Activated T-helper 1 cell treated with anti-CD3 and anti-CD28 coated beads, Interleukin-12 subunit alpha, Interleukin-12 subunit beta, Interleukin-2, Interleukin-4 antibody, amounts not matched to agents 30 ng/mL and 10 ng/mL and 1 ng/mL, durations not matched to agents 14 hours and 24 hours and 36 hours (primary cell): ENCODE data around the gene CSRNP3. TPM values are rescaled to one million over a fixed set of nuclear protein-coding genes. Genes with fewer than 3 reads are reported as not detected.
"Not testable (repeated sequence)": the region's sequence is repeated elsewhere in the genome, so short reads cannot be mapped to it uniquely, and the experiment has no call there.

ENCODE experiments used
- DNase-seq: peaks from one replicate; pipeline ENCODE4 v3.0.0; 2021; ENCODE audit warnings: low spot score
- H3K27ac Mint-ChIP-seq: one replicate; pipeline ENCODE4 v1.8.0; 2021; ENCODE audit warnings: mild to moderate bottlenecking, mixed read lengths
- H3K27me3 Mint-ChIP-seq: one replicate; pipeline ENCODE4 v1.8.0; 2022; ENCODE audit warnings: mild to moderate bottlenecking, moderate library complexity, mixed read lengths; ENCODE audit not compliant: insufficient read depth
- H3K36me3 Mint-ChIP-seq: one replicate; pipeline ENCODE4 v1.8.0; 2021; ENCODE audit warnings: low read depth, mixed read lengths
- H3K4me1 Mint-ChIP-seq: one replicate; pipeline ENCODE4 v1.8.0; 2021; ENCODE audit warnings: low read depth, mixed read lengths
- H3K4me3 Mint-ChIP-seq: one replicate; pipeline ENCODE4 v1.8.0; 2021; ENCODE audit warnings: mild to moderate bottlenecking, moderate library complexity, mixed read lengths
- H3K9me3 Mint-ChIP-seq: one replicate; pipeline ENCODE4 v1.8.0; 2021; ENCODE audit warnings: mixed read lengths
- intact Hi-C: fragments of 100-400 bp; cut with micrococcal nuclease; formaldehyde crosslinking; loops from one replicate; pipeline ENCODE4 v1.15.1; 2024
- total RNA-seq: library from RNA; stranded (reverse); gene quantifications from 2 replicates; pipeline ENCODE4 v1.2.3, GENCODE V29; 2022

Gene CSRNP3
- total RNA-seq, 1 donor from 2014 or later, result not detected

- no peak overlapping the region for H3K27ac Mint-ChIP-seq
- DNase-seq, result no peak
- no peaks in the 10 kb centered on the region for H3K36me3 Mint-ChIP-seq
- intact Hi-C loops, result no loop called here
- peaks cover 3% of the 10 kb centered on the region for H3K9me3 Mint-ChIP-seq
- no peak overlapping the region for H3K4me3 Mint-ChIP-seq
- H3K4me1 Mint-ChIP-seq, result no peaks in the 10 kb centered on the region
- no peaks in the 10 kb centered on the region for H3K27me3 Mint-ChIP-seq
These were observed 116.5 kb downstream of the CSRNP3 start for GRCh38 chr2:165586019-165586418.

- no peak overlapping the region for H3K4me3 Mint-ChIP-seq
- peaks cover 4% of the 10 kb centered on the region for H3K9me3 Mint-ChIP-seq
- no peaks in the 10 kb centered on the region for H3K36me3 Mint-ChIP-seq
- no peak overlapping the region for H3K27ac Mint-ChIP-seq
- no peaks in the 10 kb centered on the region for H3K4me1 Mint-ChIP-seq
- no peaks in the 10 kb centered on the region for H3K27me3 Mint-ChIP-seq
- intact Hi-C loops, result no loop called here
- DNase-seq, result no peak
These were observed 117.9 kb downstream of the CSRNP3 start for GRCh38 chr2:165587335-165587938.

- H3K36me3 Mint-ChIP-seq, H3K27ac Mint-ChIP-seq, DNase-seq, H3K27me3 Mint-ChIP-seq, intact Hi-C loops, H3K9me3 Mint-ChIP-seq, H3K4me1 Mint-ChIP-seq, H3K4me3 Mint-ChIP-seq: not testable (repeated sequence)
These were observed 121.5 kb downstream of the CSRNP3 start for GRCh38 chr2:165590999-165591398.

GRCh38 chr2:165593081-165593480, 123.6 kb downstream of the CSRNP3 start:
- H3K4me1 Mint-ChIP-seq, result no peaks in the 10 kb centered on the region
- peaks cover 4% of the 10 kb centered on the region for H3K9me3 Mint-ChIP-seq
- no peak overlapping the region for H3K4me3 Mint-ChIP-seq
- intact Hi-C loops, result no loop called here
- H3K27me3 Mint-ChIP-seq, result no peaks in the 10 kb centered on the region
- H3K27ac Mint-ChIP-seq, result no peak overlapping the region
- no peak for DNase-seq
- H3K36me3 Mint-ChIP-seq, result no peaks in the 10 kb centered on the region

- intact Hi-C loops, result no loop called here
- H3K27ac Mint-ChIP-seq, result no peak overlapping the region
- DNase-seq, result no peak
- no peak overlapping the region for H3K4me3 Mint-ChIP-seq
- H3K36me3 Mint-ChIP-seq, result no peaks in the 10 kb centered on the region
- peaks cover 1% of the 10 kb centered on the region for H3K27me3 Mint-ChIP-seq
- H3K4me1 Mint-ChIP-seq, result no peaks in the 10 kb centered on the region
- H3K9me3 Mint-ChIP-seq, result peaks cover 4% of the 10 kb centered on the region
These were observed 124.9 kb downstream of the CSRNP3 start for GRCh38 chr2:165594231-165594934.

GRCh38 chr2:165594935-165595255, 125.4 kb downstream of the CSRNP3 start:
- H3K27ac Mint-ChIP-seq, result no peak overlapping the region
- DNase-seq, result no peak
- H3K9me3 Mint-ChIP-seq, result peaks cover 4% of the 10 kb centered on the region
- H3K4me3 Mint-ChIP-seq, result no peak overlapping the region
- H3K36me3 Mint-ChIP-seq, result no peaks in the 10 kb centered on the region
- H3K4me1 Mint-ChIP-seq, result no peaks in the 10 kb centered on the region
- intact Hi-C loops, result no loop called here
- peaks cover 1% of the 10 kb centered on the region for H3K27me3 Mint-ChIP-seq

GRCh38 chr2:165596788-165597187, 127.3 kb downstream of the CSRNP3 start:
- H3K9me3 Mint-ChIP-seq, result no peaks in the 10 kb centered on the region
- intact Hi-C loops, result loop anchor here (2.0 kb wide), 1 partner anchor 78 kb away; no protein-coding TSS in a partner anchor
- no peak overlapping the region for H3K4me3 Mint-ChIP-seq
- DNase-seq, result no peak
- no peaks in the 10 kb centered on the region for H3K4me1 Mint-ChIP-seq
- no peaks in the 10 kb centered on the region for H3K36me3 Mint-ChIP-seq
- no peak overlapping the region for H3K27ac Mint-ChIP-seq
- H3K27me3 Mint-ChIP-seq, result peaks cover 1% of the 10 kb centered on the region

GRCh38 chr2:165601065-165601830, 131.8 kb downstream of the CSRNP3 start:
- Mint-ChIP-seq H3K9me3 (no peaks in the 10 kb centered on the region), H3K4me3 (no peak overlapping the region), H3K27me3 (peaks cover 3% of the 10 kb centered on the region), H3K36me3 (no peaks in the 10 kb centered on the region), H3K4me1 (no peaks in the 10 kb centered on the region), H3K27ac (no peak overlapping the region)
- intact Hi-C loops, result no loop called here
- no peak for DNase-seq

GRCh38 chr2:165601928-165602521, 132.5 kb downstream of the CSRNP3 start:
- no peak for DNase-seq
- Mint-ChIP-seq H3K36me3 (no peaks in the 10 kb centered on the region), H3K9me3 (no peaks in the 10 kb centered on the region), H3K4me3 (no peak overlapping the region), H3K27ac (no peak overlapping the region), H3K4me1 (no peaks in the 10 kb centered on the region), H3K27me3 (peaks cover 3% of the 10 kb centered on the region)
- intact Hi-C loops, result no loop called here

- no peak overlapping the region for H3K4me3 Mint-ChIP-seq
- H3K27ac Mint-ChIP-seq, result no peak overlapping the region
- H3K36me3 Mint-ChIP-seq, result no peaks in the 10 kb centered on the region
- intact Hi-C loops, result no loop called here
- no peaks in the 10 kb centered on the region for H3K9me3 Mint-ChIP-seq
- H3K27me3 Mint-ChIP-seq, result peaks cover 2% of the 10 kb centered on the region
- DNase-seq, result no peak
- H3K4me1 Mint-ChIP-seq, result no peaks in the 10 kb centered on the region
These were observed 140.2 kb downstream of the CSRNP3 start for GRCh38 chr2:165609672-165610071.

GRCh38 chr2:165610591-165611029, 141.1 kb downstream of the CSRNP3 start:
- Mint-ChIP-seq H3K9me3 (no peaks in the 10 kb centered on the region), H3K27me3 (peaks cover 2% of the 10 kb centered on the region), H3K4me1 (no peaks in the 10 kb centered on the region), H3K27ac (no peak overlapping the region), H3K36me3 (no peaks in the 10 kb centered on the region), H3K4me3 (no peak overlapping the region)
- no peak for DNase-seq
- intact Hi-C loops, result no loop called here

GRCh38 chr2:165617741-165618481, 148.4 kb downstream of the CSRNP3 start:
- H3K27ac Mint-ChIP-seq, result no peak overlapping the region
- no peaks in the 10 kb centered on the region for H3K4me1 Mint-ChIP-seq
- H3K4me3 Mint-ChIP-seq, result no peak overlapping the region
- H3K9me3 Mint-ChIP-seq, result no peaks in the 10 kb centered on the region
- DNase-seq, result no peak
- intact Hi-C loops, result no loop called here
- H3K36me3 Mint-ChIP-seq, result no peaks in the 10 kb centered on the region
- H3K27me3 Mint-ChIP-seq, result peaks cover 4% of the 10 kb centered on the region
